ENCODE data around the gene SCN5A.
A peak's percentile ranks its signal among the peaks of the same experiment; 100 is the strongest.

Gene SCN5A

DNA sequence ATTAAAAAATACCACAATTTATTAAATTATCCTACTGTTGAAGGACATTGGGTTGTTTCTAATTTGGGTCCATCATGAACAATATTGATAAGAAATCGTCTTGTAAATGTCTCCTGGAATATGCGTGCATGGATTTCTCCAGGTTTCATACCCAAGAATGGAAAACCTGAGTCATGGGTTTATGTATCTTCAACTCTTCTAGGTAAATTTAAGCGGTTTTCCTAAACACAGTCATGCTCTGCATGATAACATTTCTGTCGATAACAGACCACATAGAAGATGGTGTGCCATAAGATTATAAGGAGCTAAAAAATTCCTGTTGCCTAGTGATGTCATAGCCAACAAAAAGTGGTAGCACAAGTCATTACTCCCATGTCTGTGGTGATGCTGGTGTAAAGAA, 39.9 kb upstream of the SCN5A start:
- no peak overlapping the region for H2BK5ac ChIP-seq (ENCODE audit: low read length)
- no CpG with 5 or more reads among the region's 4 CpGs for WGBS (ENCODE audit: extremely low coverage, insufficient coverage, low lambda C conversion rate)
- no peak overlapping the region for H4K5ac ChIP-seq (ENCODE audit: low read length)
- H3K27ac ChIP-seq (ENCODE audit: low read depth, low read length) = no peak overlapping the region
- H3K9ac ChIP-seq (ENCODE audit: low read length) = no peak overlapping the region
- H3K18ac ChIP-seq (ENCODE audit: low read length) = no peak overlapping the region
- no peak overlapping the region for H4K8ac ChIP-seq (ENCODE audit: low read depth, low read length)
- H3K36me3 ChIP-seq (ENCODE audit: control insufficient read depth, insufficient read depth, low read length) = no peaks in the 10 kb centered on the region
- no peaks in the 10 kb centered on the region for H3K27me3 ChIP-seq (ENCODE audit: insufficient read depth, low read length, poor library complexity)
- no peaks in the 10 kb centered on the region for H3K79me1 ChIP-seq (ENCODE audit: low read length)
- H3K4me3 ChIP-seq (ENCODE audit: low read length) = no peak overlapping the region
- H3K79me2 ChIP-seq (ENCODE audit: control insufficient read depth, insufficient read depth, low read length) = no peaks in the 10 kb centered on the region
- no peak overlapping the region for H2BK15ac ChIP-seq (replicated peaks; ENCODE audit: low read depth)
- DNase-seq = no peak
- no peak overlapping the region for H3K4ac ChIP-seq (ENCODE audit: low read depth, low read length)
- no peak overlapping the region for H3K23ac ChIP-seq (ENCODE audit: low read length)
- H3K4me2 ChIP-seq (ENCODE audit: low read length) = no peak overlapping the region
- no peak overlapping the region for H3K56ac ChIP-seq (ENCODE audit: low read length)
- no peaks in the 10 kb centered on the region for H3K4me1 ChIP-seq (ENCODE audit: control insufficient read depth, low read depth, low read length)
- no peak overlapping the region for H2AK5ac ChIP-seq (ENCODE audit: low read length)
- no peak overlapping the region for H2BK120ac ChIP-seq (ENCODE audit: low read depth, low read length)

DNA sequence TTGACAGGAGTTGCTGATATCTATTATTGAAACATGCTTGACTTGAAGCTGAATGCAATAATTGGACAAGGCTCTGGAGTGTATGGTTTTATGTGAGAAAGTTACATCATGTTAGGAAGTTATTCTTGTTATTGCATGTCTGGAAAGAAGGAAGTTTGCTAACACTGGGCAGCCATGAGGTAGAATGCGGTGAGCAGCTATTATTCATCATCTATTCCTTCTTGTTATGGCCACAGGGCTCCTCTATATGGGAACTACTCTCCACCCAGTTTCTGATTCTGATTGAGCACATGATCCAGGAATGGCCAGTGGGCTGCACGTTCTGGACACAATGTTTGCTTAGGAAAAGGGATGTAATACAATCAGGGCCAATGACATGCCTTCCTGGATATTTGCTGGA, 37.8 kb upstream of the SCN5A start:
- no peak overlapping the region for H3K23ac ChIP-seq (ENCODE audit: low read length)
- H3K9ac ChIP-seq (ENCODE audit: low read length) = no peak overlapping the region
- H2BK5ac ChIP-seq (ENCODE audit: low read length) = no peak overlapping the region
- H2BK120ac ChIP-seq (ENCODE audit: low read depth, low read length) = no peak overlapping the region
- no peak overlapping the region for H3K27ac ChIP-seq (ENCODE audit: low read depth, low read length)
- no peak overlapping the region for H4K5ac ChIP-seq (ENCODE audit: low read length)
- no peak overlapping the region for H3K4ac ChIP-seq (ENCODE audit: low read depth, low read length)
- H3K18ac ChIP-seq (ENCODE audit: low read length) = no peak overlapping the region
- no peaks in the 10 kb centered on the region for H3K36me3 ChIP-seq (ENCODE audit: control insufficient read depth, insufficient read depth, low read length)
- H3K79me2 ChIP-seq (ENCODE audit: control insufficient read depth, insufficient read depth, low read length) = no peaks in the 10 kb centered on the region
- no peaks in the 10 kb centered on the region for H3K27me3 ChIP-seq (ENCODE audit: insufficient read depth, low read length, poor library complexity)
- no CpG with 5 or more reads among the region's 2 CpGs for WGBS (ENCODE audit: extremely low coverage, insufficient coverage, low lambda C conversion rate)
- no peak for DNase-seq
- H2AK5ac ChIP-seq (ENCODE audit: low read length) = no peak overlapping the region
- H3K4me3 ChIP-seq (ENCODE audit: low read length) = no peak overlapping the region
- H4K8ac ChIP-seq (ENCODE audit: low read depth, low read length) = no peak overlapping the region
- H3K79me1 ChIP-seq (ENCODE audit: low read length) = no peaks in the 10 kb centered on the region
- no peak overlapping the region for H3K4me2 ChIP-seq (ENCODE audit: low read length)
- H3K56ac ChIP-seq (ENCODE audit: low read length) = no peak overlapping the region
- no peaks in the 10 kb centered on the region for H3K4me1 ChIP-seq (ENCODE audit: control insufficient read depth, low read depth, low read length)
- H2BK15ac ChIP-seq (replicated peaks; ENCODE audit: low read depth) = no peak overlapping the region

DNA sequence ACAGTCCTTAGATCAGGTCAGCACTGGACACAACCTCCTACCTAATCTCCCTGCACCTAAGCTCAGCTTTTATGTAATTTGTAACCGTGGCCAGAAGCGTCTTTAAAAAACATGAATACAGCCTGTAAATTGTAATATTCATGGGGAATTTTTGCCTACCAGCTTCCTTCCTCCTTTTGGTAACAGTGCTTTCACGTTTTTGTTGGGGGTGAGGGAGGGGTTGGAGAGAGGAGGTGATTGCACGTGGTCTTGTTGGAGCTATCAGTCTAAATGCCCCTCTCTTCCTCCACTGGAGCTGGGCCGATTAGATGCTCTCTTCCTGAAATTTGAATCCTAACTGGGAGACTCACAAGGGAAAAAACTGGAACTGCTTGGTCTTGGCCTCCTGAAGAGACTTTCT, 35.1 kb upstream of the SCN5A start:
- H3K4me3 ChIP-seq (ENCODE audit: low read length) = no peak overlapping the region
- no peak overlapping the region for H2BK120ac ChIP-seq (ENCODE audit: low read depth, low read length)
- H3K4me2 ChIP-seq (ENCODE audit: low read length) = no peak overlapping the region
- H3K23ac ChIP-seq (ENCODE audit: low read length) = no peak overlapping the region
- no peak overlapping the region for H3K27ac ChIP-seq (ENCODE audit: low read depth, low read length)
- no peaks in the 10 kb centered on the region for H3K36me3 ChIP-seq (ENCODE audit: control insufficient read depth, insufficient read depth, low read length)
- no peak overlapping the region for H3K4ac ChIP-seq (ENCODE audit: low read depth, low read length)
- no peak overlapping the region for H3K56ac ChIP-seq (ENCODE audit: low read length)
- H3K18ac ChIP-seq (ENCODE audit: low read length) = no peak overlapping the region
- no peaks in the 10 kb centered on the region for H3K27me3 ChIP-seq (ENCODE audit: insufficient read depth, low read length, poor library complexity)
- DNase-seq = no peak
- no peak overlapping the region for H2AK5ac ChIP-seq (ENCODE audit: low read length)
- H4K5ac ChIP-seq (ENCODE audit: low read length) = no peak overlapping the region
- no peak overlapping the region for H4K8ac ChIP-seq (ENCODE audit: low read depth, low read length)
- no peak overlapping the region for H3K9ac ChIP-seq (ENCODE audit: low read length)
- H2BK15ac ChIP-seq (replicated peaks; ENCODE audit: low read depth) = no peak overlapping the region
- H3K4me1 ChIP-seq (ENCODE audit: control insufficient read depth, low read depth, low read length) = no peaks in the 10 kb centered on the region
- no peak overlapping the region for H2BK5ac ChIP-seq (ENCODE audit: low read length)
- no CpG with 5 or more reads among the region's 5 CpGs for WGBS (ENCODE audit: extremely low coverage, insufficient coverage, low lambda C conversion rate)
- H3K79me2 ChIP-seq (ENCODE audit: control insufficient read depth, insufficient read depth, low read length) = no peaks in the 10 kb centered on the region
- no peaks in the 10 kb centered on the region for H3K79me1 ChIP-seq (ENCODE audit: low read length)

GRCh38 chr3:38669668-38670067, 20.2 kb upstream of the SCN5A start:
- Histone ChIP-seq H3K4me1 (ENCODE audit: control insufficient read depth, low read depth, low read length) (peaks cover 2% of the 10 kb centered on the region), H3K27me3 (ENCODE audit: insufficient read depth, low read length, poor library complexity) (no peaks in the 10 kb centered on the region), H3K56ac (ENCODE audit: low read length) (no peak overlapping the region), H3K79me2 (ENCODE audit: control insufficient read depth, insufficient read depth, low read length) (no peaks in the 10 kb centered on the region), H3K4me2 (ENCODE audit: low read length) (no peak overlapping the region), H3K27ac (ENCODE audit: low read depth, low read length) (no peak overlapping the region), H4K5ac (ENCODE audit: low read length) (no peak overlapping the region), H2BK5ac (ENCODE audit: low read length) (no peak overlapping the region), H3K18ac (ENCODE audit: low read length) (no peak overlapping the region), H3K9ac (ENCODE audit: low read length) (no peak overlapping the region), H3K79me1 (ENCODE audit: low read length) (no peaks in the 10 kb centered on the region), H3K4me3 (ENCODE audit: low read length) (no peak overlapping the region), H3K36me3 (ENCODE audit: control insufficient read depth, insufficient read depth, low read length) (no peaks in the 10 kb centered on the region), H2BK120ac (ENCODE audit: low read depth, low read length) (no peak overlapping the region), H2AK5ac (ENCODE audit: low read length) (no peak overlapping the region), H4K8ac (ENCODE audit: low read depth, low read length) (no peak overlapping the region), H3K4ac (ENCODE audit: low read depth, low read length) (no peak overlapping the region), H2BK15ac (replicated peaks; ENCODE audit: low read depth) (no peak overlapping the region), H3K23ac (ENCODE audit: low read length) (no peak overlapping the region)
- no CpG with 5 or more reads among the region's 4 CpGs for WGBS (ENCODE audit: extremely low coverage, insufficient coverage, low lambda C conversion rate)
- DNase-seq = peak; percentile 93

GRCh38 chr3:38662544-38662943, 13.1 kb upstream of the SCN5A start:
- WGBS (ENCODE audit: extremely low coverage, insufficient coverage, low lambda C conversion rate) = no CpG with 5 or more reads among the region's 4 CpGs
- H3K4ac ChIP-seq (ENCODE audit: low read depth, low read length) = no peak overlapping the region
- H2BK120ac ChIP-seq (ENCODE audit: low read depth, low read length) = no peak overlapping the region
- no peak overlapping the region for H2BK15ac ChIP-seq (replicated peaks; ENCODE audit: low read depth)
- H3K27ac ChIP-seq (ENCODE audit: low read depth, low read length) = no peak overlapping the region
- H3K79me2 ChIP-seq (ENCODE audit: control insufficient read depth, insufficient read depth, low read length) = no peaks in the 10 kb centered on the region
- no peak overlapping the region for H2BK5ac ChIP-seq (ENCODE audit: low read length)
- H4K5ac ChIP-seq (ENCODE audit: low read length) = no peak overlapping the region
- no peak overlapping the region for H3K4me2 ChIP-seq (ENCODE audit: low read length)
- no peak overlapping the region for H4K8ac ChIP-seq (ENCODE audit: low read depth, low read length)
- peaks cover 5% of the 10 kb centered on the region for H3K4me1 ChIP-seq (ENCODE audit: control insufficient read depth, low read depth, low read length)
- H2AK5ac ChIP-seq (ENCODE audit: low read length) = no peak overlapping the region
- H3K79me1 ChIP-seq (ENCODE audit: low read length) = no peaks in the 10 kb centered on the region
- H3K4me3 ChIP-seq (ENCODE audit: low read length) = no peak overlapping the region
- DNase-seq = peak; percentile 96
- H3K23ac ChIP-seq (ENCODE audit: low read length) = no peak overlapping the region
- no peak overlapping the region for H3K18ac ChIP-seq (ENCODE audit: low read length)
- no peak overlapping the region for H3K9ac ChIP-seq (ENCODE audit: low read length)
- H3K36me3 ChIP-seq (ENCODE audit: control insufficient read depth, insufficient read depth, low read length) = no peaks in the 10 kb centered on the region
- no peaks in the 10 kb centered on the region for H3K27me3 ChIP-seq (ENCODE audit: insufficient read depth, low read length, poor library complexity)
- no peak overlapping the region for H3K56ac ChIP-seq (ENCODE audit: low read length)

GRCh38 chr3:38658841-38659240, 9.4 kb upstream of the SCN5A start:
- no peak overlapping the region for H3K23ac ChIP-seq (ENCODE audit: low read length)
- H3K79me1 ChIP-seq (ENCODE audit: low read length) = no peaks in the 10 kb centered on the region
- H3K4me2 ChIP-seq (ENCODE audit: low read length) = no peak overlapping the region
- peaks cover 5% of the 10 kb centered on the region for H3K4me1 ChIP-seq (ENCODE audit: control insufficient read depth, low read depth, low read length)
- H3K56ac ChIP-seq (ENCODE audit: low read length) = no peak overlapping the region
- no peaks in the 10 kb centered on the region for H3K27me3 ChIP-seq (ENCODE audit: insufficient read depth, low read length, poor library complexity)
- no peak overlapping the region for H3K4me3 ChIP-seq (ENCODE audit: low read length)
- H3K4ac ChIP-seq (ENCODE audit: low read depth, low read length) = no peak overlapping the region
- no peak overlapping the region for H2AK5ac ChIP-seq (ENCODE audit: low read length)
- no peak overlapping the region for H4K5ac ChIP-seq (ENCODE audit: low read length)
- H2BK15ac ChIP-seq (replicated peaks; ENCODE audit: low read depth) = no peak overlapping the region
- H3K79me2 ChIP-seq (ENCODE audit: control insufficient read depth, insufficient read depth, low read length) = no peaks in the 10 kb centered on the region
- no peak overlapping the region for H2BK120ac ChIP-seq (ENCODE audit: low read depth, low read length)
- no peak overlapping the region for H3K18ac ChIP-seq (ENCODE audit: low read length)
- WGBS (ENCODE audit: extremely low coverage, insufficient coverage, low lambda C conversion rate) = no CpG with 5 or more reads among the region's 9 CpGs
- H4K8ac ChIP-seq (ENCODE audit: low read depth, low read length) = no peak overlapping the region
- H3K9ac ChIP-seq (ENCODE audit: low read length) = no peak overlapping the region
- DNase-seq = peak; percentile 62
- no peak overlapping the region for H3K27ac ChIP-seq (ENCODE audit: low read depth, low read length)
- no peak overlapping the region for H2BK5ac ChIP-seq (ENCODE audit: low read length)
- H3K36me3 ChIP-seq (ENCODE audit: control insufficient read depth, insufficient read depth, low read length) = no peaks in the 10 kb centered on the region
